Right atrium auricular region (tissue), 2 donors: ENCODE results near the gene MITF. TPM values are rescaled to one million over a fixed set of nuclear protein-coding genes. Genes with fewer than 3 reads are reported as not detected.

ENCODE experiments used
- DNase-seq: peaks from one replicate; pipeline ENCODE4 v3.0.0-alpha.2; 2019; ENCODE audit warnings: low spot score
- H3K27ac ChIP-seq, 2 donors: fragments of 200-600 bp; sonication (generic); 1 replicate in 1 of 2; 2 replicates in 1 of 2; pipeline ENCODE4 v1.5.1; 2016 to 2019
- H3K27me3 ChIP-seq, 2 donors: fragments of 200-600 bp; sonication (generic); one replicate each; pipeline versions ENCODE4 v1.5.1 to v1.6.0; 2017 to 2019
- H3K36me3 ChIP-seq: fragments of 200-600 bp; sonication (generic); one replicate; pipeline ENCODE4 v1.5.1; 2016
- H3K4me1 ChIP-seq, 2 donors: fragments of 200-600 bp; sonication (generic); one replicate each; pipeline versions ENCODE4 v1.5.1 to v1.6.0; 2017 to 2019
- H3K4me3 ChIP-seq, 2 donors: fragments of 200-600 bp; sonication (generic); 1 replicate in 1 of 2; 2 replicates in 1 of 2; pipeline ENCODE4 v1.5.1; 2017 to 2019; ENCODE audit warnings: mild to moderate bottlenecking in 1 of 2, moderate library complexity in 1 of 2
- H3K9me3 ChIP-seq, 2 donors: fragments of 200-600 bp; sonication (generic); one replicate each; pipeline ENCODE4 v1.5.1; 2019
- total RNA-seq, 2 donors: library from RNA; depleted of rRNA; stranded (reverse); fragments of >200 nt; gene quantifications; one replicate each; pipeline ENCODE4 v1.1.0, GENCODE V29; 2016
- TF ChIP-seq, protein P1 (sequence below), 2 donors: fragments of 200-600 bp; sonication (generic); IDR thresholded peaks; one replicate each; pipeline ENCODE4 v1.5.1; 2019; ENCODE audit warnings: antibody characterized with exemption in 2 of 2

MITF gene
- total RNA-seq, 2 donors from 2014 or later, result 47.6 to 68.6 TPM

DNA sequence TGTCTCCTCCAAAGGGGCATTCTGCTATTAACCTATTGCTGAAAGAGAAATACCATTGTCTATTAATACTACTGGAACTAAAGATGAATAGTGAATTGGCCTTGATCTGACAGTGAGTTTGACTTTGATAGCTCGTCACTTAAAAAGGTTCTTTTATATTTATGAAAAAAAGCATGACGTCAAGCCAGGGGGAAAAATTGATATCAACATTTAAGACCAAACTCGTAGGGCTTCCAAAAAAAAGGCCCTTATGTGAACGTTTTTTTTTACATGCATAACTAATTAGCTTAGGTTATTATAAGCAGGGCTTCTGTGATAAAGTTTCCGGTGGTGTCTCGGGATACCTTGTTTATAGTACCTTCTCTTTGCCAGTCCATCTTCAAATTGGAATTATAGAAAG, 197.0 kb downstream of the MITF start:
- TF ChIP-seq, protein P1, sequence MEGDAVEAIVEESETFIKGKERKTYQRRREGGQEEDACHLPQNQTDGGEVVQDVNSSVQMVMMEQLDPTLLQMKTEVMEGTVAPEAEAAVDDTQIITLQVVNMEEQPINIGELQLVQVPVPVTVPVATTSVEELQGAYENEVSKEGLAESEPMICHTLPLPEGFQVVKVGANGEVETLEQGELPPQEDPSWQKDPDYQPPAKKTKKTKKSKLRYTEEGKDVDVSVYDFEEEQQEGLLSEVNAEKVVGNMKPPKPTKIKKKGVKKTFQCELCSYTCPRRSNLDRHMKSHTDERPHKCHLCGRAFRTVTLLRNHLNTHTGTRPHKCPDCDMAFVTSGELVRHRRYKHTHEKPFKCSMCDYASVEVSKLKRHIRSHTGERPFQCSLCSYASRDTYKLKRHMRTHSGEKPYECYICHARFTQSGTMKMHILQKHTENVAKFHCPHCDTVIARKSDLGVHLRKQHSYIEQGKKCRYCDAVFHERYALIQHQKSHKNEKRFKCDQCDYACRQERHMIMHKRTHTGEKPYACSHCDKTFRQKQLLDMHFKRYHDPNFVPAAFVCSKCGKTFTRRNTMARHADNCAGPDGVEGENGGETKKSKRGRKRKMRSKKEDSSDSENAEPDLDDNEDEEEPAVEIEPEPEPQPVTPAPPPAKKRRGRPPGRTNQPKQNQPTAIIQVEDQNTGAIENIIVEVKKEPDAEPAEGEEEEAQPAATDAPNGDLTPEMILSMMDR (IDR thresholded peaks at IDR 0.05), result no peak
- Histone ChIP-seq H3K4me1 (no peaks in the 10 kb centered on the region), H3K27ac (no peak overlapping the region), H3K36me3 (peaks cover 17% of the 10 kb centered on the region), H3K27me3 (no peaks in the 10 kb centered on the region), H3K9me3 (no peaks in the 10 kb centered on the region), H3K4me3 (no peak overlapping the region)
- no peak for DNase-seq

DNA sequence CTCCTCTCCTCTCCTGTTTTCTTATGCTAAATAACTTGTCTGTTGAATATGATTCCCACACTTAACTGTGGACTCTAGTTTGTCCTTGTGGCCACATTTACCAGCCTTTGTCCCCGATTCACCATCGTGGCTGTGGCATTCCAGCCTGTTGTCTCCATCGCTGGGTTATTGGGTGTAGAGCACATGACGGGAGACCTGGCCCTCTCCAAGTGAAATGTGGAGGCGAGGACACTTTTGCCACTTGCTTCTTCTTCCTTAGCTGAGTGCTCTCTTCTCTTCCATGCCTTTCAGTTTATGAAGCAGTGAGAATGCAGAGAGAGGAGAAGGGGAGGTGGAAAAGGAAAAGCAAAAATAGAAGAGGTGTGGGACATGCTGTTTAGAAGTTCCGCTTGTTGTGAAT, 198.8 kb downstream of the MITF start:
- TF ChIP-seq, protein P1 (IDR thresholded peaks at IDR 0.05), result no peak

DNA sequence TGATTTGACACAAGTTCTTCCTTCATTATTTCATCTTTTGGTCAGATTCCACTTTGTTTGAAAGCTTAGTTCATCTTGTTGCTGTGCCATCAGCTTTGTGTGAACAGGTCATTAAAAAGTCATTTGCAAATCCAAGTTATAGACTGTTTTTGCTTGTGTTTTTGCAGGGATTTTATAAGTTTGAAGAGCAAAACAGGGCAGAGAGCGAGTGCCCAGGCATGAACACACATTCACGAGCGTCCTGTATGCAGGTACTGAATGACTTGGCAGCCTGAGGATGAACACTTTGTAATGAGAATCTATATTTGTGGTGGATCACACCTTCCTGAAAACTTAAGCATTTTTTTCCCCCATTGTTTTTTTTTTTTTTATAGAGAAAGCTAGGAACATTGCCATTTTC, 199.7 kb downstream of the MITF start:
- DNase-seq, result no peak
- Histone ChIP-seq H3K27ac (no peak overlapping the region), H3K36me3 (peaks cover 31% of the 10 kb centered on the region), H3K4me3 (no peak overlapping the region), H3K4me1 (no peaks in the 10 kb centered on the region), H3K27me3 (no peaks in the 10 kb centered on the region), H3K9me3 (no peaks in the 10 kb centered on the region)
- TF ChIP-seq, protein P1 (IDR thresholded peaks at IDR 0.05), result no peak

More for the DNA sequence above, 198.8 kb downstream of the MITF start:
- Histone ChIP-seq H3K36me3 (peaks cover 31% of the 10 kb centered on the region), H3K9me3 (no peaks in the 10 kb centered on the region), H3K27me3 (no peaks in the 10 kb centered on the region), H3K4me1 (no peaks in the 10 kb centered on the region), H3K27ac (no peak overlapping the region), H3K4me3 (no peak overlapping the region)
- no peak for DNase-seq

DNA sequence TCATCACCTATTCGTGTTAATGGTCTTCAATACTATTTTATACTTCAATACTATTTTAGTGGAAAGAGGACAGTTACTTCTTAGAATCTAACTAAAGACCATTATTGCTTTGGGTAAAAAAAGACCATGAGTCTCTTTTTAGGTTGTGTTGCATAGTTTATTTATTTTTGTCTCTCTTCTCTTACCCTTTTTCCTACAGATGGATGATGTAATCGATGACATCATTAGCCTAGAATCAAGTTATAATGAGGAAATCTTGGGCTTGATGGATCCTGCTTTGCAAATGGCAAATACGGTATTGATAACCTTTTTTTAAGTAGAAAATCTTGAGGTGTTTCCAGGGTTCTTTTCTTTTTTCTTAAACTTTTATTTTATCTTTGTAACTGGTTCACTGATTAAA, 201.8 kb downstream of the MITF start:
- peaks cover 31% of the 10 kb centered on the region for H3K36me3 ChIP-seq
- TF ChIP-seq, protein P1 (IDR thresholded peaks at IDR 0.05), result no peak
- no peaks in the 10 kb centered on the region for H3K9me3 ChIP-seq
- no peak for DNase-seq
- no peaks in the 10 kb centered on the region for H3K27me3 ChIP-seq
- no peaks in the 10 kb centered on the region for H3K4me1 ChIP-seq
- H3K27ac ChIP-seq, result no peak overlapping the region
- H3K4me3 ChIP-seq, result no peak overlapping the region

DNA sequence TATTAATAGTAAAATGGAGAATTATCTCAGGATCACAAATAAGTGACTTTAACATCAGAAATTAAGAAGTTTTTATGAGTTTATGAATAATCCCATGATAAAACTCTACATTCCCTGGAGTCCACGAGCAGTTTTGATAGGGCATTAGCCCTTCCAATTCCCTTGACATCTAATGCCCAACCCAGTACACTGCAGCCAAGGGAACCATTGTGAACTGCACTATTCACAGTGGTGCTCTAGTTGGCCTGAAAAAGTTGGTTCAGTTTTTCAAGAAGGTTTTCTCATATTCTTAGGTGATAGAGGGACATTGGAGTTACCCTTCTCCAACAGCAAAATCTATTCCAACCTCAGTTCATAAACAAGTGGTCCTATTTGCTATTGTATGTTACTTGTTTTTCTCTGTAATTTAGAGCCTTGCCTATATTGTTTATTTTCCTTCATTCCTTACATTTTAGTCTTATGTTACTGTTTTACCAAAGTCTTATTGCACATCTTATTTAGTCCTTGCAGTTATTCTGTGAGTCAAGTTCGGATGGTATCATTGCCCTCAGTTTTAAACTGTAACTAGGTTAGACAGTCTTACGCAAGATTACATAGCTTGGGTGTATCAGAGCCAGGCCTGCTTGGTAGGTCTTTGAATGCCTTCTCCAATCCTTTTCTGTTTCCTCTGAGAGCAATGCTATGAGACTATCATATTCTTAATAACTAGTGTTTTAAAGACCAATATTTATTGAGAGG, 202.3 kb downstream of the MITF start:
- no peaks in the 10 kb centered on the region for H3K27me3 ChIP-seq
- TF ChIP-seq, protein P1 (IDR thresholded peaks at IDR 0.05), result no peak
- H3K27ac ChIP-seq, result no peak overlapping the region
- no peak overlapping the region for H3K4me3 ChIP-seq
- no peaks in the 10 kb centered on the region for H3K9me3 ChIP-seq
- no peaks in the 10 kb centered on the region for H3K4me1 ChIP-seq
- H3K36me3 ChIP-seq, result peaks cover 31% of the 10 kb centered on the region
- no peak for DNase-seq
